Stimulated activated CD8-positive, alpha-beta memory T cell treated with anti-CD3 and anti-CD28 coated beads, Interleukin-15, amount 100 ng/mL, for 24 hours (primary cell): ENCODE results near the gene NCBP3.
"Not testable (repeated sequence)": the region's sequence is repeated elsewhere in the genome, so short reads cannot be mapped to it uniquely, and the experiment has no call there.

Source experiments
- DNase-seq: peaks from one replicate; pipeline ENCODE4 v3.0.0-alpha.2; 2020; ENCODE audit warnings: low read depth

Gene NCBP3

DNA sequence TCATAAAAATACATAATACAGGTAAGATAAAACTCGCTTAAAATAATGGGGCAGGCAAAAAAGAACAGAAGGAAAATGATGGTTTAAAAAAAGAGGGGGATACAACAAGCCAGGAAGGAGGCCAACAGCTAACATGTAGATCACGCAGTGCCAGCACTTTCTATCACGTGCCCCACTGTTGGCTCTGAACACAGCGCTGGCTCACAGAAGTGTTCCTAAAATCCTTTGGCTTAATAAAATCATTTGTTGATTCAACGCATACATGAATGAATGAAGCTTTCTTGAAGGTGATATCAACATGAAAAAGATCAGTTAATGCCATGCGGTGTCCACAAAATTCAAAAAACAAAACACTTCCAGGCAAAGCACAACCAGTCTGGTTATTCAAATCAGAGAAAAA is 53.6 kb downstream of the NCBP3 start:
- DNase-seq = no peak

DNA sequence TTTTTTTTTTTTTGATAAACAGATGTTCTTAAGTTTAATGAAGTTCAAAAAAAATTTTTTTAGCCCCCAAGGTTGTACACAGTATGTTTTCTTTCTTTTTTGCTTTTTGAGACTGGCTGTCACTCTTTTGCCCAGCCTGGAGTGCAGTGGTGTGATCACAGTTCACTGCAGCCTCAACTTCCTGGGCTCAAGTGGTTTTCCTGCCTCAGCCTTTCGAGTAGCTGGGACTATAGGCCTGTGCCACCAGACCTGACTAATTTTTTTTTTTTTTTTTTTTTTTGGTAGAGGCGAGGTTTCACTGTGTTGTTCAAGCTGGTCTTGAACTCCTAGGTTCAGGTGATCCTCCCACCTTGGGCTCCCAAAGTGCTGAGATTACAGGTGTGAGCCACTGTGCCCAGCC is 57.8 kb downstream of the NCBP3 start:
- DNase-seq = no peak

DNA sequence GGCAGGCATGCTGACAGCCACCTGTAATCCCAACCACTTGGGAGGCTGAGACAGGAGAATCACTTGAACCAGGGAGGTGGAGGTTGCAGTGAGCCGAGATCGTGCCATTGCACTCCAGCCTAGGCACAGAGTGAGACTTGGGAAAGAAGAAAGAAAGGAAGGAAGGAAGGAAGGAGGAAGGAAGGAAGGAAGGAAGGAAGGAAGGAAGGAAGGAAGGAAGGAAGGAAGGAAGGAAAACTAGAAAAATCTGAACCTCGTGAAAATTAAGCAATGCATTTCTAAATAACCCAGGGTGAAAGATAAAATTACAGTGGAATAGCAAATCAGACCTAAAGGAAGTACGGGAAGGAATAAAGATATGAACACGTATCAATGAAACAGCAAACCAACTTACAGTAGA is 60.7 kb downstream of the NCBP3 start:
- DNase-seq = not testable (repeated sequence)

DNA sequence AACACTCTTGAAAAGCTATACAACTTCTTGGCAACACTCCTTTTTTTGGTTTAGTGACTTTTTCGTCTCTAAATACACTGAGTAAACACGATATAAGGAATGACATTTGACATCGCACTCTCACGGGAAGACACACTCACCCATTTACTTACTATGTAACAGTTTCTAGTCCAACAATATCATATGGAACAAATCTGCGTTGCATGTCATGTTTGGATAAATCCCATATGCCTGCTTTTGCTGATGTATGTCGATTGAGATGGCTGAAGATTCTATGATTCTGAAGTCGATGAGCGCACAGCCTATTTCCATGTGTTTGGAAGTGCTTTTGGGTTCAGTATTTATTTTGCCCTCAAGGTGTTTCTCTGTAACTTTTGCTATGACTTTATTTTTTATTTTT is 63.3 kb downstream of the NCBP3 start:
- no peak for DNase-seq

DNA sequence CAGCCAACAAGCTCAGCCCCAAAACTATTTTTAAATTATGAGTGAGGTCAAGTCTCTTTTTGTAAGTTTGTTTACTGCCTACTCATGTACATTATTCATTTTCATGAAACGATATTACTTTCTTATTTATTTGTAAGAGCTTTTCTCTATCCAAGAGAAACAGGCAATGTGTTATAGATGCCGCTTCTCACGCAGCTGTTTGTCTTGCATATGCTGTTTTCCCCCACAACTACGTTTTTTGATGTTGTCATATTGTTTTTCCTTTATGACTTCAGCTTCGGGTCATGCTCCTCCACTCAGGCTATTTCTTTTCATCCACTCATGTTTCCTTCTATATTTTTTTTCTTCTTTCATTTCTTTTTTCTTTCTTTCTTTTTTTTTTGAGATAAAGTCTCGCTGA is 65.1 kb downstream of the NCBP3 start:
- DNase-seq = no peak

DNA sequence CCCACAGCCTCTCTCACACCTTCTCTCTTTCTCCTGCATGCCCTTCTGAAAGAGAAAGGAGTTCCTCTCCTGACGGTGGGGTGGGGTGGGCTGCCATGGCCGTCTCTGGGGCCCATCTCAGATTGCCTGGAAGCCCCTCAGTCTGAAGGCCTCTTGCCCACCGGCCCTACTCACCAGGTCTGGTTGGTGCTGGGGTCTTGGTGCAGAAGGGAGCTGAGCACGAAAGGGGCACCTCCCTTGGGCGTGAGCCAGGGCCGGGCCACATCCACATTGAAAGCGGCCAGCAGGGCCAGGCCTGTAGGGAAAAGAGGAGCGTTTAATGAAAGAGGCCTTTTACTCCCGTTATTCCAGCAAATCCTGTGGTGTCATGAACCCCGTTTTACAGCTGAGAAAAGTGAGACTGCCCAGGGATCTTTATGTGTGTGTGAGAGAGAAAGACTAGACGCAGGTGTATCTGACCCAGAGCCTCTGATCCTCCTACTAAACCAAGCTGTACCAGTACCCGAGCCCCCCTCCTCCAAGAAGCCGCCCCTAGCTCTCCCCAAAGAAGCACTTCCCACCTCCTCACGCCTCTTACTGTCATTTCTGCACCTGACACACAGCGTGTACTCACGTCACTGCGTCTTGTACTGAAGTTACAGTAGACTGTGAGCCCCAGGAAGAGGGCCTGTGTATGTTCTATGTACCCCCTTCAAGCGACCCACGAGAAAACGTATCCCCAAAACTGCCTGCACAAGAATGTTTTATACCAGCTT is 68.5 kb downstream of the NCBP3 start:
- DNase-seq = no peak

DNA sequence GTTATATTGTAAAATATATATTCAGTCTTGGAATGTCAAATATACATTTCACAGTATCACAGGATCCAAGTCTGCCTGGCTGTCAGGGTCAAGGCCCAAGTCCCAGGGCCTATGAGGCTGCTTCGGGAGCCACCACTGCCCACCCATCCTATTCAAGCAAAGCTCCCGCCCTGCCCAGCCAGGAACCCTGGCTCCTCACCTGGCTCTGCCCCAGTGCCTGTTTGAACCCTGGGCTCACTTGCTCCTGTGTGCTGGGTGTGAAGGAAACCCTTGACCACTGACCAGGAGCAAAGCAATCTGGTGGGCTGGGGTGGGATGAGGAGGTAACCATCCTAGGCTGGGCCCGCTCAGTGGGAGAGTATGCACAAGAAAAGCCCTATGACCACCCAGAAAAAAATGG is 72.1 kb downstream of the NCBP3 start:
- no peak for DNase-seq

DNA sequence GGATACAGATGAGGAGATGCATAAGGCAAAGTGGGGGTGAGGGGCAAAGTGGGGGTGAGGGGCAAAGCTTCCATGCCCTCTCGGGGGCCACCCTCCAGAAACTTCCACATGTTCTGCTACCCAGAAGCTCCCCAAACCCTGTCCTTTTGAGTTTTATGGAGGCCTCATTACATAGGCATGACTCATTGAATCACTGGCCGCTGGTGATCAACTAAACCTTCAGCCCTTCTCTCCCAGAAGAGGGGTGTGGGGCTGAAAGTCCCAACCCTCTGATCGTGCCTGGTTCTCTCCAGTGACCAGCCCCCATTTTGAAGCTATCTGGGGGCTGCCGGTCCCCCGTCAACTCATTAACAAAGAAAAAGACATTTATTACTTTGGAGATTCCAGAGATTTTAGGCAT is 72.5 kb downstream of the NCBP3 start:
- DNase-seq = no peak

DNA sequence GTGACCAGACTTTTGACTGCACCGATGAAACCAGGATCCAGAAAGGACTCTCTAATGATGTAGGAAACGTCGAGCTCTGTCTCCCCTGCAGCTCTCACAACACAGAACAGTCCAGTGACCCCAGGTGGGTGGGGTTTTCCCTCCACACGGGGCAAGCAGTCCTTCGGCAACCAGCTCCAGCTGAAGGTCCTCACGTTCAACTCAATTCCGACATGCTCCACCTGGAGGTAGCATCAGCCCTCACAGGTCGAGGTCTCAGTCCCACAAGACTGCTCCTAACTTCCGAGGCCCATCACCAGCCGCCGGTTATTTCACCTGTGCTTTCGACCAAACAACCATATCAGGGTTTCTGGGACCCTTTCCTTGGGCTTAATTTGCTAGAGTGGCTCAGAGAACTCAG is 73.3 kb downstream of the NCBP3 start:
- no peak for DNase-seq

DNA sequence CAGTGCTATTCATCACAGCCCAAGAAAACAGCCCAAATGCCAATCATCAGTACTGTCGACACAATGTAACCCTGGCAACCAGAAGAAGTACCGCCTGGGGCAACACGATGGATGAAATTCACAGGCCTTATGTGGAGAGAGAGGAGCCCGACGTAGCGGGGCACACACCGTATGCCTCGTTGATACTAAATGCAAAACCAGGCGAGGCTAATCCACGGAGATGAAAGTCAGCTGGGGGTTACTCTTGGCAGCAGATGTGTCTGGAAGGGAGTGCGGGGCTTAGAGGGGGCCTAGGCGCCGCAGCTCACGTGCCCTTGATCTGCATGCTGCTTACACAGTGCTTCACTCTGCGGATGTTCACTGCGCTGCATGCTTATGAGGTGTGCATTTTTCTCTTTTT is 74.9 kb downstream of the NCBP3 start:
- DNase-seq = no peak

DNA sequence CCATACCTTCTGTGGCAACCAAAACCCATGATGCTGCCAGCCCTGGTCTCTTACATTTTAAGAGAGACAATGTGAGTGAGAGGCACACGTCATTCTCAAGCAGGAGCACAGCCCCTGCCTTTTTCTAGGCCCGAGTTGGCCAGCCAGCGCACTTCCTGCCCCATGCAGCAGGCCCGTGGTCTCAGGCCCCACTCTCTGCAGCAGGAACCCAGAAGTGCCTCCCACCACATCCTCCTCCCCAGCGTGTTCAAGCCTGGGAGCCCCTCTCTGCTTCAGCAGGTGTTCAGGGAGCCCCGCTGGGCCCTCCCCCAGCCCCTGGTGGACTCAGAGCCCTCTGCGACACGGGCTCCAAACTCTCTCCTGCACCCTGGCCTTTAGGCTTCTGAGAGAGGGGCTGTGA is 75.6 kb downstream of the NCBP3 start:
- no peak for DNase-seq

DNA sequence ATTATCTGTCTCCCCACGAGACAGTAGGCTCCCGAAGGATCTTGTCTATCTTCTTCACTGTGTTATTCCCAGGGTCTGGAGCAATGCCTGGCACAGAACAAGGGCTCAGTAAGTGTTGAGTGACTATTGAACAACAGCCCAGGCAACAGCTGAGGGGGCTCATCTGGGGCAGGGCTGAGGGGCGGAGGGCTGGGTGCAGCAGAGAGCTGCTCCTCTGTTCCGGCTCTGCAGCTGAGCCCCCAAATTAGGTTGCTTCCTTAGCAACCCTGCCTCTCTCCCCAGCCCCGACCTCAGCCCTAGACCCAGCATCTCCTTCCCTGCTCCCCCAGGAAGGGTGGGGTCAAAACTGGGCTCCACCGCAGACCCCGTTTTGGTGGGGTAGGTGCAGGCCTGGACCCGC is 77.3 kb downstream of the NCBP3 start:
- no peak for DNase-seq

DNA sequence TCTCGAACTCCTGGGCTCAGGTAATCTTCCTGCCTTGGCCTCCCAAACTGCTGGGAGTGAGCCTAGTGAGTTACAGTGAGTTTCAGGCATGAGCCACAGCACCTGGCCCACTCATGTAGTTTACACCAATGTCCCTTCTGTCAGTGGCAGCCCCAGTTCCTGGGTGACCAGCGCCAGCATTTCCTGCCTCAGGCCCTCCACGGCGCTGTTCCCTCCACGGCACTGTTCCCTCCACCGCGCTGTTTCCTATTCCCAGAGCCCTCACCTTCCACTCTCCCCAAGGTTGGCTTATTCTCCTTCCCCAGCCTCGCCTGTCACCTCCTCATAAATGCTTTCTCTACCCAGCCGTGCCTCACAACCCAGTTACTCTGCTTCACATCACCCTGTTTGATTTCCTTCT is 77.7 kb downstream of the NCBP3 start:
- no peak for DNase-seq

DNA sequence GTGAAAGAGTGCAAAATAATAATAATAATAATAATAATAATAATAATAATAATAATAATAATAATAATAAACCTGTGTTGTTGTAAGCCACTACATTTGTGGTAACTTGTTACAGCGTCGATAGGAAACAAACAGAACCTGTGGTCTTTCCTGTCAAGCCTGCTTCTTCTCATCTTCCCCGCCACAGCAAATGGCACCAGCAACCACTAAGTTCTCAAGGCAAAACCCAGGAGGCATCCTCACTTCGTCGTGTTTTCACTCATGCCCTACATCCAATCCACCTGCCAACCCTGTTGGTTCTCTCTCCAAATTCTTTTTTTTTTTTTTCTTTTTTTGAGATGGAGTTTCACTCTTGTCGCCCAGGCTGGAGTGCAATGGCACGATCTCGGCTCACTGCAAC is 79.3 kb downstream of the NCBP3 start:
- no peak for DNase-seq

DNA sequence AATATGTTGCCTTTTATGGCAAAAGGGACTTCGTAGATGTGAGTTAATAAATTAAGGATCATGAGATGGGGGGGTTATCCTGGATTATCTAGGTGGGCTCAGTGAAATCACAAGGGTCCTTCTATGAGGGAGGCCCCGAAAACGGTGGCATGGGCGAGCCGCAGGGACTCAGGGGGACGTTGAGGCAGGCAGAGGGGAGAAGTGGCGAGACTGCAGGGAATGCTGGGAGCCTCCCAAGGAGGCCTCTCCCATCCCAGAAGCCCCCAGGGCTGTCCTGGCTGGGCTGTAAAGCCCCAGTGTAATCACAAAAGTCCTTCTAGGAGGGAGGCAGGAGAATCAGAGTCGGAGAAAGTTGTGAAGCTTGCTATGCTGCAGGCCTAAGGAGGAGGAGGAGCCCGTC is 80.1 kb downstream of the NCBP3 start:
- no peak for DNase-seq

DNA sequence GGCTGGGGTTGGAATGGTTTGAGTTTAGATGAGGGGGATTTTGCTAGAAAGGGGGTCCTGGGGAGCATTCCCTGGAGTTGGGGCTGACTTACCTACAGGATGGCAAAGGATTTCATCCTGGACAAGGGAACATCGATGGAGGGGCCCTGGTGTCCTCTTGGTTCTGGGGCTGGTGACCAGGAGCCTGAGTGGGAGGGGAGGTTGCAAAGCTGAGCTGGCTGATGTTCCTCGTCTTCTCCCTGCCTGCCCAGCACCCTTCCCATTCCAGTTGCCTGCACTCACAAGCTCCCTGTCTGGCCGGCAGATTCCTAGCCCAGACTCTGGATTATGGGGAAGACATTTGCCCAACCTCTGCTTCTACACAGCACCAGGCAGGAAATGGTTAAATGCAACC is 82.3 kb downstream of the NCBP3 start:
- no peak for DNase-seq

DNA sequence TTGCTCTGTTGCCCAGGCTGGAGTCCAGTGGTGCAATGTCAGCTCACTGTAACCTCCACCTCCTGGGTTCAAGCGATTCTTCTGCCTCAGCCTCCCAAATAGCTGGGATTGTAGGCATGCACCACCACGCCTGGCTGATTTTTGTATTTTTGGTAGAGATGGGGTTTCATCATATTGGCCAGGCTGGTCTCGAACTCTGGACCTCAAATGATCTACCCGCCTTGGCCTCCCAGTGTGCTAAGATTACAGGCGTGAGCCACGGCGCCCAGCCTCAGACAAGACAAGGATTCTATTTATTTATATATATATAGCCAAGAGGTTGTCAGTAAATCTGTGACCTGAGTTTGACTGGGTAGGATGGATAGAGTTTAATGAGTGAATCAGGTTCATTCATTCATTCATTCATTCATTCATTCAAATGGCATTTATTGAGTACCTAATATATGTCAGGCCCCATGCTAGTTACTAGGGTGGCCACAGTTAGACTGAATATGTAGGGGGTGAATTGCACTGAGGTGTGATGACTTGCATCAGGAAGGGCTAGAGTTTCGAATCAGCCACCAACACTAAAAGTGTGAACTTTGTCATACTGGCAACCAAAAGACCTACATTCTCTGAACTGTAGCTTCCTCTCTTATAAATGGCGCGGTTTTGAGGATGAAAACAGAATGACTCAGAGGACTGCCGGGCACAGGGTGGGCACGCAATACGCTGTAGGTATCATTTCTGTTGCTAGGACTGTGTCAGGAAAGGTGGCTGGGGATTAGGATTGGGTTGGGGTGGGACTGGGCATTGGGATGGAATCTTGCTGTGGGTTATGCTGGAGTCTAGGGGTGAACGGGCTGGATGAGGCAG is 82.9 kb downstream of the NCBP3 start:
- no peak for DNase-seq

DNA sequence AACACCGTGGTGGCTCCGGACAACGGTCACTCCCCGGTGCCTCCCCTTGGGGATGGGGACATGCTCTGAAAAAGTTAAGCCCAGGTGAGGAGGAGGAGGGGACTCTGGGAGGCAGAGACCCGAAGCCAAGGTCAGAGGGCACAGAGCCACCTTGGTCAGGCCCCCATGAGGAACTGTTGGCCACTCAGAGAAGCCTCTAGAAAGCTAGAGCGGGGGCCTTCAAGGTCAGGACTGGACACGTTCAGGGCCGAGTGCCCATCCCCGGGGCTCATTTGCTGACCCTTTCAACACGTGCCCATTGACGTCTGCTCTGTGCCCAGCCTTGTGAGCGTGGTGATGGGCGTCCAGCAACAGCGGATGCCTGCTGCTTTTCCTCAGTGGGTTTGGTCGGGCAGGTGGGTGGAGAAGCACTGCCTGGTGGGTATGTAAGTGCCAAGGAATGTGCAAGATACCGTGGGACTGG is 84.1 kb downstream of the NCBP3 start:
- no peak for DNase-seq

DNA sequence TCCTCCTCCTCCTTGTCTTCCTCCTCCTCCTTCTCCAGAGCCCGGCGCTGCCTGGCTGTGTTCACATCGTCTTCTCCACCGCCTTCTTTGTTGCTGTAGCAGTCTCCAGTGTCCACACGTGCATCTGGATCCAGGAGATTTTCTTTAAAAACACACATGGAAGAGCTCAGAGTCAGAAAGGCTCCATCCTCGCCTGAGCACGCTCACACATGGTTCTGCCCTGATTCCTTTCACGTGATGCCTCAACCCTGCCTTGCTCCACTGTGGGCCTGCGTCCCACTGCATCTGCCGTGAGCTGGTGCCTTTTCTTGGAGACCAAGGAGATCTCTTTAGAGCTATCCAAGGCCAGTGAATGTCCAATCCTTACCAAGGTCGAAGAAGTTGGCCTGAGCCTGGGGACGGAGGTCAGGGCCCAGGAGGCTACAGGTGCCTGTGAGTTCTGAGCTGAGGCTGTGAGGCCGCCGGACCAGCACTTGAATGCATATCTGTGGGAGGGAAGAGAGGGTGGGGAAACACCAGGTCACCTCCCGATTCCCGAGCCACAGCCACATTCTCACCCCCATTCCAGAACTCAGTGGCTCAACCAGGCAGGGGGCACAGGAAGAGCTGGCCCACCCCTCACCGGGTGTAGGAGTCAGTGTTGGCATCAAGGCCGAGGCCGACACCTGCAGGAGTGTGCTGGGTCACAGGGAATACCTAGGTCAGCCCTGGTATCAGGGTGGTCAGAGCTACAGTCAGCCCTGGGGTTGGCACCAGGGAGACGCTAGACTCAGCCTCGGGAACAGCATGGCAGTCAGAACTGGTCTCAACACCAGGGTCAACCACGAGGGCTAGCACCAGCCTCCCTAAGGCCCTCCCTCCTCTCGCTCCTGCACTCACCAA is 84.8 kb downstream of the NCBP3 start:
- DNase-seq = no peak

DNA sequence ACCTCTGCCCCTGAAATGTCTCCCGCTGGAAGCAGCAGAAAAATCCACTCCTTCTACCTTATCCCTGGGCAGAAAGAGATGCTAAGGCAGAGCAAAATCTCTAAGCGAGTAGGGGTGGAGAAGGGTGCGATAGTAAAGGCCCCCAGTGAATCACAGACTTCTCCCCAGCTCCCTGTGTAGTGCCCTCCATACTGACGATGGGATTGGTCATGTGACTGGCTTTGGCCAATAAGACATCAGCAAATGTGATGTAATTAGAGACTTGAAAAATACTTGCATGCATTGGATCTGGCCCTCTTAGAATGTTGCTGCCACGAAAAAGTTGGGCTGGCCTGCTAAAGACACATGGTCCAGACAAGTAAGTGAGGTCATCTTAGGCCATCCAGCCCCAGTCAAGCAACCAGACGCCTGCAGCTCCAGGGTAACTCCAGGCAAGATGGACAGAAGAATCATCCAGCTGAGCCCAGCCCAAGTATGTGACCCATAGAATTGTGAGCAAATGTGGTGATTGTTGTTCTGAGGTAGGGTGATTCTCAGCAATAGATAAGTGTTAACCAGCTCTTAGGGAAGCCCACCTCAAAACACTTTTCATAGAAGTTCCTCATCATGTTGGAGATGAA is 86.3 kb downstream of the NCBP3 start:
- no peak for DNase-seq

DNA sequence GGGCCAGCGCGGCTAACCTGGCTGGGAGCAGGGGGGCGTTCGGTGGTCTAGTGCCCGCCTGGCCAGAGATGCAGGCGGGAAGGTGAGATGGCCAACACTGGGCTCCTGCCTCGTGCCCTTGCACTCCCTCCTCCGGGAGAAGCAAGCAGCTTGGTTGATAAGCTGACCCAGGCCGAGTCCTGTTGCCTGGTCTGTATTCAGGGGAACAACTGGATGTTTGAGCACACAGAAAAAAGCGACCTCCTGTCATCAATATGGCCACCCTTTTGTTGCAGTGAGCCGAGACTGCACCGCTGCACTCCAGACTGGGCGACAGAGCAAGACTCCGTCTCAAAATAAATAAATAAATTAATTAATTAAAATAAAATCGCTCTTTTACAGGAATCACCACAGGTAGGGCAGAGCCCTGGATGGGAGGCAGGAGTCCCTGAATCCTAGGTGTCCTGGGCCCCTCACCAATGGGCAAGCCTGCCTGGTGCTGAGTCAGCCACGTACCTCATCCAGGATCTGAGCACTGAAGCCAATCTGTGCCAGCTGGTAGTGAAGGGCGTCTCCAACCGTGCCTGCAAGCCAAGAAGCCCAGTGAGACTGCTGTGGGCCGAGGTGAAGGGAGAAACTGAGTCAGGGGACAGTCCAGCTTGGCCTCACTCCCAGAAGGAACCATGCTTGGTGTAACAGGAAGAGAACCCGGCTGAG is 90.6 kb downstream of the NCBP3 start:
- no peak for DNase-seq
